Right atrium auricular region (tissue), 2 donors: Measurements from ENCODE around the gene WT1. TPM values are rescaled to one million over a fixed set of nuclear protein-coding genes. Genes with fewer than 3 reads are reported as not detected.

Source experiments
- DNase-seq: peaks from one replicate; pipeline ENCODE4 v3.0.0-alpha.2; 2019; ENCODE audit warnings: low spot score
- H3K27ac ChIP-seq, 2 donors: fragments of 200-600 bp; sonication (generic); 1 replicate in 1 of 2; 2 replicates in 1 of 2; pipeline ENCODE4 v1.5.1; 2016 to 2019
- H3K27me3 ChIP-seq, 2 donors: fragments of 200-600 bp; sonication (generic); one replicate each; pipeline versions ENCODE4 v1.5.1 to v1.6.0; 2017 to 2019
- H3K36me3 ChIP-seq: fragments of 200-600 bp; sonication (generic); one replicate; pipeline ENCODE4 v1.5.1; 2016
- H3K4me1 ChIP-seq, 2 donors: fragments of 200-600 bp; sonication (generic); one replicate each; pipeline versions ENCODE4 v1.5.1 to v1.6.0; 2017 to 2019
- H3K4me3 ChIP-seq, 2 donors: fragments of 200-600 bp; sonication (generic); 1 replicate in 1 of 2; 2 replicates in 1 of 2; pipeline ENCODE4 v1.5.1; 2017 to 2019; ENCODE audit warnings: mild to moderate bottlenecking in 1 of 2, moderate library complexity in 1 of 2
- H3K9me3 ChIP-seq, 2 donors: fragments of 200-600 bp; sonication (generic); one replicate each; pipeline ENCODE4 v1.5.1; 2019
- CTCF ChIP-seq, 2 donors: fragments of 200-600 bp; sonication (generic); IDR thresholded peaks; one replicate each; pipeline ENCODE4 v1.5.1; 2019; ENCODE audit warnings: antibody characterized with exemption in 2 of 2
- total RNA-seq, 2 donors: library from RNA; depleted of rRNA; stranded (reverse); fragments of >200 nt; gene quantifications; one replicate each; pipeline ENCODE4 v1.1.0, GENCODE V29; 2016

Gene WT1
- total RNA-seq, 2 donors from 2014 or later: 8.1 to 10.6 TPM

- Histone ChIP-seq H3K9me3 (no peaks in the 10 kb centered on the region), H3K27me3 (no peaks in the 10 kb centered on the region), H3K36me3 (no peaks in the 10 kb centered on the region), H3K27ac (no peak overlapping the region), H3K4me3 (no peak overlapping the region), H3K4me1 (no peaks in the 10 kb centered on the region)
- DNase-seq: no peak
- TF ChIP-seq CTCF (IDR thresholded peaks at IDR 0.05): no peak
Measured at GRCh38 chr11:32343325-32344008, 91.9 kb downstream of the WT1 start.

GRCh38 chr11:32341620-32342613 lies 93.4 kb downstream of the WT1 start:
- TF ChIP-seq CTCF (IDR thresholded peaks at IDR 0.05): no peak
- Histone ChIP-seq H3K4me1 (no peaks in the 10 kb centered on the region), H3K27me3 (no peaks in the 10 kb centered on the region), H3K27ac (no peak overlapping the region), H3K4me3 (no peak overlapping the region), H3K36me3 (no peaks in the 10 kb centered on the region), H3K9me3 (no peaks in the 10 kb centered on the region)
- no peak for DNase-seq

GRCh38 chr11:32340181-32340580 lies 95.2 kb downstream of the WT1 start:
- Histone ChIP-seq H3K9me3 (no peaks in the 10 kb centered on the region), H3K36me3 (no peaks in the 10 kb centered on the region), H3K27ac (no peak overlapping the region), H3K4me1 (no peaks in the 10 kb centered on the region), H3K27me3 (no peaks in the 10 kb centered on the region), H3K4me3 (no peak overlapping the region)
- TF ChIP-seq CTCF (IDR thresholded peaks at IDR 0.05): no peak
- DNase-seq: no peak

Other genes with a start within 250 kb of the WT1 start
- 100 to 1,000 TPM; 286 to 371 TPM for gene EIF3M, start 148.3 kb upstream of the WT1 start, total RNA-seq